ENCODE results near the gene ATG2B. TPM values are rescaled to one million over a fixed set of nuclear protein-coding genes. Genes with fewer than 3 reads are reported as not detected.

ATG2B gene
- total and polyA plus RNA-seq, 10 of the 15 experiments (the other 5 are each of a cell fraction or from before 2014, with no cell fraction given) = 0.84 to 15.4 (median 9.9) TPM

GRCh38 chr14:96257900-96258299, 105.2 kb downstream of the ATG2B start:
- Histone ChIP-seq H3K79me2 (ENCODE audit: control insufficient read depth, insufficient read depth, low read length) (no peaks in the 10 kb centered on the region), H3K4me1 (ENCODE audit: control insufficient read depth, insufficient read depth, low read length) (no peaks in the 10 kb centered on the region), H3K27ac (ENCODE audit: control insufficient read depth, insufficient read depth) (no peak overlapping the region), H3K4me3 (no peak overlapping the region), H3K36me3 (ENCODE audit: control insufficient read depth in 2 of 2, insufficient read depth in 2 of 2, low read length in 1 of 2) (no peaks in the 10 kb centered on the region), H3K27me3 (replicated peaks in 1 of 2; ENCODE audit: control insufficient read depth in 2 of 2, insufficient read depth in 2 of 2, low read length in 1 of 2) (peaks cover 5 to 8% of the 10 kb centered on the region in 2 experiments), H3K9me3 (replicated peaks; ENCODE audit: control insufficient read depth, insufficient read depth, low read length) (no peaks in the 10 kb centered on the region), H3K9ac (ENCODE audit: control insufficient read depth, insufficient read depth, low read length) (no peak overlapping the region), H2AFZ (ENCODE audit: control insufficient read depth, low read depth, low read length) (no peak overlapping the region), H3K4me2 (ENCODE audit: control insufficient read depth, insufficient read depth) (no peak overlapping the region), H4K20me1 (ENCODE audit: control insufficient read depth, insufficient read depth) (no peaks in the 10 kb centered on the region)
- ChIA-PET CTCF (interaction anchor here (1.0 kb wide), 2 partner anchors 18 to 157 kb away, joined by 3 read pairs; no protein-coding TSS in a partner anchor), SMC1A (ENCODE audit: uncharacterized antibody, unreplicated experiment) (interaction anchor here (0.6 kb wide), 1 partner anchor 34 kb away, joined by 3 read pairs; no protein-coding TSS in a partner anchor), POLR2A (no interaction called here), RAD21 (ENCODE audit: unreplicated experiment) (no interaction called here)
- intact Hi-C loops (cut with micrococcal nuclease; ENCODE audit: unreplicated experiment) = no loop called here
- no peak for DNase-seq (ENCODE audit: low read depth, low spot score)
- no peak for ATAC-seq
- TF ChIP-seq MAX (IDR thresholded peaks at IDR 0.05; ENCODE audit: low read depth, low read length) (no peak), ZBTB40 (IDR thresholded peaks at IDR 0.05; ENCODE audit: borderline replicate concordance) (no peak), KAT2A (conservative IDR thresholded peaks at IDR 0.05; ENCODE audit: control insufficient read depth, low read depth, low read length) (no peak), JUND (IDR thresholded peaks at IDR 0.05; ENCODE audit: low read depth, low read length) (no peak), CREB1 (IDR thresholded peaks at IDR 0.05; ENCODE audit: low read depth) (no peak), TCF3 (IDR thresholded peaks at IDR 0.05; ENCODE audit: borderline replicate concordance, insufficient read depth, low read depth, low read length) (no peak)
- no TSS peak for BruUV-seq (replicated peaks)
- no peak for FAIRE-seq
- in situ Hi-C loops (cut with MboI) = no loop called here
